Astrocyte of the cerebellum (primary cell): ENCODE measurements around the gene PDLIM7.

Source experiments
- DNase-seq: peaks from one replicate; pipeline ENCODE4 v3.0.0-alpha.2; 2011; ENCODE audit warnings: low read depth
- H3K4me3 ChIP-seq: 2 replicates; pipeline ENCODE4 v1.5.1; 2011; ENCODE audit warnings: mild to moderate bottlenecking, low read depth, low read length, moderate library complexity
- CTCF ChIP-seq: IDR thresholded peaks from 2 replicates; pipeline ENCODE4 v1.5.1; 2012; ENCODE audit warnings: low read length, low read depth, moderate library complexity, mild to moderate bottlenecking; ENCODE audit errors: missing control alignments
- in situ Hi-C: cut with HindIII; loops from 2 replicates; pipeline ENCODE4 v1.10.0; 2017; ENCODE audit warnings: low sequenced_read_pairs

The PDLIM7 gene

GRCh38 chr5:177474846-177475562, 22.4 kb downstream of the PDLIM7 start:
- in situ Hi-C loops: no loop called here

GRCh38 chr5:177474002-177474476, 23.4 kb downstream of the PDLIM7 start:
- no peak for TF ChIP-seq CTCF
- in situ Hi-C loops: no loop called here
- H3K4me3 ChIP-seq: no peak overlapping the region
- no peak for DNase-seq

More at GRCh38 chr5:177474846-177475562, 22.4 kb downstream of the PDLIM7 start:
- no peak overlapping the region for H3K4me3 ChIP-seq
- no peak for DNase-seq
- TF ChIP-seq CTCF: no peak

GRCh38 chr5:177473443-177474001, 23.9 kb downstream of the PDLIM7 start, which contains the start of gene DBN1:
Gene DBN1, minus strand, starts transcription at chr5:177473634. Its CDS starts 113 bp downstream, at chr5:177473521.
- in situ Hi-C loops: no loop called here
- DNase-seq: no peak
- peak within 1 kb of the TSS; percentile 54 for H3K4me3 ChIP-seq
- no peak for TF ChIP-seq CTCF

- no peak for DNase-seq
Measured at GRCh38 chr5:177472460-177473442, 24.7 kb downstream of the PDLIM7 start.

GRCh38 chr5:177471610-177472356, 25.6 kb downstream of the PDLIM7 start:
- in situ Hi-C loops: no loop called here
- no peak for TF ChIP-seq CTCF
- no peak for DNase-seq
- peak overlapping the region; percentile 54 for H3K4me3 ChIP-seq

More at GRCh38 chr5:177472460-177473442, 24.7 kb downstream of the PDLIM7 start:
- in situ Hi-C loops: no loop called here
- no peak for TF ChIP-seq CTCF
- H3K4me3 ChIP-seq: peak overlapping the region; percentile 54
